IMR-90 (cell line): Measurements from ENCODE around the gene WDR1. TPM values are rescaled to one million over a fixed set of nuclear protein-coding genes. Genes with fewer than 3 reads are reported as not detected.

Experiments used
- ATAC-seq: fragments of 200-7000 bp; cut with Tn5 transposase; 2 replicates; pipeline ENCODE4 v1.9.1; 2020; ENCODE audit warnings: low read depth, mild to moderate bottlenecking, moderate library complexity
- BruUV-seq: library from RNA; stranded (reverse); fragments of 400-500 nt; replicated peaks from 2 replicates; lab custom pipeline; 2021; lab: Mats Ljungman, UMichigan
- CTCF ChIA-PET: fragments of 300-600 bp; formaldehyde crosslinking; extraction: SDS; loops from one replicate; lab custom pipeline; 2021; ENCODE audit warnings: antibody characterized with exemption; lab: Yijun Ruan, JAX
- POLR2A ChIA-PET: fragments of 300-600 bp; sonication (Branson Sonifier 250); formaldehyde crosslinking; loops from one replicate; lab custom pipeline; 2022; ENCODE audit warnings: antibody characterized with exemption; ENCODE audit not compliant: unreplicated experiment; lab: Charles Lee
- DNase-seq: peaks from one replicate; pipeline ENCODE4 v3.0.0; 2013
- H2AFZ ChIP-seq: replicated peaks from 2 replicates; pipeline ENCODE3; 2013; ENCODE audit warnings: low read length, mild to moderate bottlenecking; ENCODE audit not compliant: poor library complexity
- H2AK5ac ChIP-seq: 2 replicates; pipeline ENCODE4 v1.6.1; 2013; ENCODE audit warnings: low read depth, low read length, inconsistent platforms
- H2AK9ac ChIP-seq: replicated peaks from 2 replicates; pipeline ENCODE3; 2013; ENCODE audit warnings: mild to moderate bottlenecking, low read depth, low read length, moderate library complexity; ENCODE audit not compliant: poor library complexity
- H2BK120ac ChIP-seq: 2 replicates; pipeline ENCODE4 v1.6.1; 2013; ENCODE audit warnings: low read depth, low read length, inconsistent platforms
- H2BK15ac ChIP-seq: 3 replicates; pipeline ENCODE4 v1.6.1; 2013; ENCODE audit warnings: low read depth, low read length, inconsistent platforms
- H2BK20ac ChIP-seq: 2 replicates; pipeline ENCODE4 v1.6.1; 2013; ENCODE audit warnings: low read depth, mild to moderate bottlenecking, inconsistent platforms, low read length, moderate library complexity
- H2BK5ac ChIP-seq: 2 replicates; pipeline ENCODE4 v1.6.1; 2013; ENCODE audit warnings: mild to moderate bottlenecking, low read depth, low read length, inconsistent platforms; ENCODE audit not compliant: poor library complexity, severe bottlenecking
- H3K14ac ChIP-seq: replicated peaks from 2 replicates; pipeline ENCODE4 v1.6.1; 2013; ENCODE audit warnings: low read depth, low read length, inconsistent platforms
- H3K18ac ChIP-seq: 2 replicates; pipeline ENCODE4 v1.6.1; 2013; ENCODE audit warnings: low read depth, low read length, control low read depth
- H3K23ac ChIP-seq: 2 replicates; pipeline ENCODE4 v1.6.1; 2013; ENCODE audit warnings: low read depth, low read length, inconsistent platforms
- H3K27ac ChIP-seq: 2 replicates; pipeline ENCODE4 v1.5.1; 2013; ENCODE audit warnings: mild to moderate bottlenecking, control low read depth, low read length; ENCODE audit not compliant: insufficient read depth
- H3K27me3 ChIP-seq: 2 replicates; pipeline ENCODE4 v1.6.1; 2013; ENCODE audit warnings: low read length; ENCODE audit not compliant: control insufficient read depth, insufficient read depth
- H3K36me3 ChIP-seq: 2 replicates; pipeline ENCODE4 v1.6.1; 2013; ENCODE audit warnings: low read length, mixed read lengths; ENCODE audit not compliant: control insufficient read depth, insufficient read depth
- H3K4ac ChIP-seq: 2 replicates; pipeline ENCODE4 v1.6.1; 2013; ENCODE audit warnings: low read depth, low read length, inconsistent platforms
- H3K4me1 ChIP-seq: 2 replicates; pipeline ENCODE4 v1.6.1; 2013; ENCODE audit warnings: low read length, mixed read lengths; ENCODE audit not compliant: control insufficient read depth, insufficient read depth
- H3K4me2 ChIP-seq: 2 replicates; pipeline ENCODE4 v1.6.1; 2013; ENCODE audit warnings: low read depth, mild to moderate bottlenecking, control low read depth, low read length, moderate library complexity
- H3K4me3 ChIP-seq: 2 replicates; pipeline ENCODE4 v1.5.1; 2013; ENCODE audit warnings: low read depth, mild to moderate bottlenecking, control low read depth, low read length, moderate library complexity; ENCODE audit not compliant: insufficient read depth
- H3K56ac ChIP-seq: 2 replicates; pipeline ENCODE4 v1.6.1; 2013; ENCODE audit warnings: low read length, inconsistent platforms; ENCODE audit not compliant: insufficient read depth; ENCODE audit errors: extremely low read depth
- H3K79me1 ChIP-seq, 2 experiments: 2 replicates each; pipeline ENCODE4 v1.6.1; 2013; ENCODE audit warnings: low read length in 2 of 2, inconsistent platforms in 1 of 2, low read depth in 1 of 2
- H3K9ac ChIP-seq: 2 replicates; pipeline ENCODE4 v1.6.1; 2013; ENCODE audit warnings: low read depth, low read length, control low read depth
- H3K9me1 ChIP-seq: 2 replicates; pipeline ENCODE4 v1.6.1; 2013; ENCODE audit warnings: low read length, inconsistent platforms; ENCODE audit not compliant: insufficient read depth
- H3K9me3 ChIP-seq: 2 replicates; pipeline ENCODE4 v1.6.1; 2013; ENCODE audit warnings: low read length; ENCODE audit not compliant: control insufficient read depth, insufficient read depth
- H4K20me1 ChIP-seq: 2 replicates; pipeline ENCODE4 v1.6.1; 2013; ENCODE audit warnings: low read length, inconsistent platforms; ENCODE audit not compliant: insufficient read depth
- H4K5ac ChIP-seq: 2 replicates; pipeline ENCODE4 v1.6.1; 2013; ENCODE audit warnings: mild to moderate bottlenecking, low read depth, low read length, control low read depth
- H4K8ac ChIP-seq, 2 experiments: 2 replicates each; pipeline ENCODE4 v1.6.1; 2013; ENCODE audit warnings: low read depth in 2 of 2, low read length in 2 of 2, control low read depth in 1 of 2, inconsistent platforms in 1 of 2
- H4K91ac ChIP-seq: 2 replicates; pipeline ENCODE4 v1.6.1; 2013; ENCODE audit warnings: low read depth, low read length, inconsistent platforms; ENCODE audit not compliant: insufficient read depth
- CEBPB ChIP-seq: IDR thresholded peaks from 2 replicates; pipeline ENCODE4 v1.6.1; 2012; ENCODE audit warnings: low read depth, low read length, improper control_type of control experiment
- FOS ChIP-seq: fragments of 150-350 bp; IDR thresholded peaks from 2 replicates; pipeline ENCODE4 v1.6.1; 2016; ENCODE audit warnings: low read depth, low read length
- MAFK ChIP-seq: IDR thresholded peaks from 2 replicates; pipeline ENCODE4 v1.6.1; 2012; ENCODE audit warnings: low read depth, low read length, improper control_type of control experiment
- NFE2L2 ChIP-seq: fragments of 150-350 bp; IDR thresholded peaks from 2 replicates; pipeline ENCODE4 v1.6.1; 2016; ENCODE audit warnings: low read depth, mild to moderate bottlenecking, low read length
- WGBS, 2 experiments: methylation state at CpG; one replicate each; pipeline versions ENCODE4 v1.1.5 to v1.1.7; 2013; ENCODE audit warnings: missing lambda C conversion rate in 2 of 2; ENCODE audit not compliant: insufficient read length in 1 of 2; ENCODE audit errors: extremely low coverage in 2 of 2; 5-methylcytosine and 5-hydroxymethylcytosine counted together
- dilution Hi-C: fragments of 300-500 bp; cut with HindIII; formaldehyde crosslinking; loops from one replicate; pipeline ENCODE4 v1.14.3; 2018; ENCODE audit warnings: low sequenced_read_pairs; ENCODE audit not compliant: unreplicated experiment
- in situ Hi-C: fragments of 300-500 bp; cut with MboI; formaldehyde crosslinking; loops from 3 replicates; pipeline ENCODE4 v1.14.3; 2019; ENCODE audit warnings: low sequenced_read_pairs, inconsistent platforms, mixed read lengths
- intact Hi-C: fragments of 100-400 bp; cut with micrococcal nuclease; formaldehyde crosslinking; loops from 2 replicates; pipeline ENCODE4 v1.10.0; 2022
- polyA plus RNA-seq, 3 experiments: library from polyadenylated mRNA; depleted of rRNA; stranded (reverse); fragments of >200 nt; gene quantifications; 2 replicates each; pipeline ENCODE4 v1.2.3, GENCODE V29; 2012; ENCODE audit warnings: low replicate concordance in 1 of 3
- total RNA-seq: library from RNA; depleted of rRNA; stranded (reverse); fragments of >200 nt; gene quantifications from 2 replicates; pipeline ENCODE4 v1.2.3, GENCODE V29; 2012
- TF ChIP-seq, protein P1 (sequence below): fragments of 150-350 bp; IDR thresholded peaks from 2 replicates; pipeline ENCODE4 v1.6.1; 2017; ENCODE audit warnings: mild to moderate bottlenecking, antibody characterized with exemption, low read length, low read depth

WDR1 gene
- total and polyA plus RNA-seq, 2 of the 4 experiments (the other 2 are of a cell fraction): 725 to 992 TPM

DNA sequence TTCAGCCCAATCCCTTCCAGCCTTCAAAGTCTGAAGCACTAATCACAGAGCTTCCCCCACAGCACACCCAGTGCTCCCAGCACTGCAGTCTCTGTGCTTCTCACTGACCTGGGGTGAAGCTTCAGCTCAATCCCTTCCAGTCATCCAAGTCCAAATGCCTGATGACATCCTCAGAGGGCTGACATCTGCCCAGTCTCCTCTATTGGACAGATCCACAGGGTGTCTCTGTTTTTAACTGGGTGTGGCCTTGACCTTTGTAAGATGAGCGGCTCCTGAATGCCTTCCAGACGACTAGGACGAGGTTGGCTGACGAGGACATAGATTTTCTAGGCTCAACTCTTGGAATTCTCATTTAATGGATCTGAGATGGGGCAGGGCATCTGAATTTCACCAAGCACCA is 87.7 kb downstream of the WDR1 start:
- no peaks in the 10 kb centered on the region for H3K27me3 ChIP-seq
- no peak overlapping the region for H4K8ac ChIP-seq
- H2AK9ac ChIP-seq: no peak overlapping the region
- H3K4ac ChIP-seq: no peak overlapping the region
- TF ChIP-seq NFE2L2 (no peak), FOS (no peak), CEBPB (no peak), MAFK (no peak)
- TF ChIP-seq, protein P1, sequence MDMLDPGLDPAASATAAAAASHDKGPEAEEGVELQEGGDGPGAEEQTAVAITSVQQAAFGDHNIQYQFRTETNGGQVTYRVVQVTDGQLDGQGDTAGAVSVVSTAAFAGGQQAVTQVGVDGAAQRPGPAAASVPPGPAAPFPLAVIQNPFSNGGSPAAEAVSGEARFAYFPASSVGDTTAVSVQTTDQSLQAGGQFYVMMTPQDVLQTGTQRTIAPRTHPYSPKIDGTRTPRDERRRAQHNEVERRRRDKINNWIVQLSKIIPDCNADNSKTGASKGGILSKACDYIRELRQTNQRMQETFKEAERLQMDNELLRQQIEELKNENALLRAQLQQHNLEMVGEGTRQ: no peak
- in situ Hi-C loops: no loop called here
- no peak overlapping the region for H2BK20ac ChIP-seq
- H3K4me1 ChIP-seq: peaks cover 26% of the 10 kb centered on the region
- peaks cover 9% of the 10 kb centered on the region for H3K9me1 ChIP-seq
- no peak overlapping the region for H3K4me3 ChIP-seq
- H3K23ac ChIP-seq: no peak overlapping the region
- CTCF ChIA-PET: no interaction called here
- no peak overlapping the region; the same call in 1 of the 2 replicates for H3K18ac ChIP-seq
- no peaks in the 10 kb centered on the region for H3K79me1 ChIP-seq
- no peak overlapping the region for H2AK5ac ChIP-seq
- POLR2A ChIA-PET: no interaction called here
- H3K4me2 ChIP-seq: no peak overlapping the region
- H2AFZ ChIP-seq: no peak overlapping the region
- no peak for DNase-seq
- no peak for ATAC-seq
- H3K14ac ChIP-seq: no peak overlapping the region
- no peak overlapping the region for H2BK120ac ChIP-seq
- no CpG with 5 or more reads among the region's 4 CpGs for WGBS, 2 experiments
- H3K9ac ChIP-seq: no peak overlapping the region
- H3K27ac ChIP-seq: no peak overlapping the region
- no TSS peak for BruUV-seq
- H3K9me3 ChIP-seq: no peaks in the 10 kb centered on the region
- no peak overlapping the region for H4K91ac ChIP-seq
- intact Hi-C loops: no loop called here
- H4K20me1 ChIP-seq: no peaks in the 10 kb centered on the region
- no peak overlapping the region for H4K5ac ChIP-seq
- dilution Hi-C loops: no loop called here
- no peaks in the 10 kb centered on the region for H3K36me3 ChIP-seq
- H3K56ac ChIP-seq: no peak overlapping the region
- H2BK5ac ChIP-seq: no peak overlapping the region
- no peak overlapping the region for H2BK15ac ChIP-seq
